HepG2 (cell line): ENCODE data around the gene MCC.

ENCODE experiments used
- BCL6 ChIP-seq: IDR thresholded peaks from 2 replicates; pipeline ENCODE4 v1.6.1; 2016; ENCODE audit warnings: missing genetic modification reagents, missing compliant biosample characterization
- CTCF ChIP-seq: sonication (generic); formaldehyde crosslinking; IDR thresholded peaks from 2 replicates; pipeline ENCODE4 v1.5.0; 2020; ENCODE audit warnings: mild to moderate bottlenecking, missing genetic modification reagents, moderate library complexity
- EZH2 ChIP-seq: conservative IDR thresholded peaks from 2 replicates; pipeline ENCODE4 v1.6.1; 2012; ENCODE audit warnings: mild to moderate bottlenecking, low read depth, low read length, moderate library complexity
- GABPA ChIP-seq, 2 experiments: IDR thresholded peaks; 2 replicates each; pipeline ENCODE4 v1.6.1; 2011 to 2016; ENCODE audit warnings: low read depth in 2 of 2, low read length in 1 of 2, missing biosample characterization in 1 of 2, missing genetic modification characterization in 1 of 2
- SP1 ChIP-seq, 2 experiments: fragments of 450-650 bp in 1 of 2; sonication (generic) in 1 of 2; formaldehyde crosslinking in 1 of 2; IDR thresholded peaks; 2 replicates each; pipeline versions ENCODE4 v1.4.0 to v1.6.1; 2016 to 2020; ENCODE audit warnings: missing genetic modification reagents in 1 of 2
- TCF12 ChIP-seq, 2 experiments: fragments of 450-650 bp in 1 of 2; sonication (generic) in 1 of 2; formaldehyde crosslinking in 1 of 2; IDR thresholded peaks; 2 replicates each; pipeline versions ENCODE4 v1.6.1 to v1.8.0; 2017 to 2022; ENCODE audit warnings: antibody characterized with exemption in 1 of 2, mild to moderate bottlenecking in 1 of 2, missing genetic modification reagents in 1 of 2, moderate library complexity in 1 of 2
- ZNF280D ChIP-seq: sonication (generic); formaldehyde crosslinking; IDR thresholded peaks from 2 replicates; pipeline ENCODE4 v1.5.1; 2020; ENCODE audit warnings: mild to moderate bottlenecking, missing genetic modification reagents
- ZNF317 ChIP-seq: sonication (generic); formaldehyde crosslinking; IDR thresholded peaks from 2 replicates; pipeline ENCODE4 v1.5.0; 2020; ENCODE audit warnings: mild to moderate bottlenecking, missing genetic modification reagents
- ZNF34 ChIP-seq: sonication (generic); formaldehyde crosslinking; IDR thresholded peaks from 2 replicates; pipeline ENCODE4 v1.4.0; 2020; ENCODE audit warnings: mild to moderate bottlenecking, missing genetic modification reagents, borderline replicate concordance

GRCh38 chr5:112978836-112979235 lies 509.4 kb downstream of the MCC start:
- TF ChIP-seq BCL6 (CRISPR knock-in tag) (no peak), ZNF317 (CRISPR knock-in tag) (no peak), SP1 (IDR thresholded peaks at IDR 0.05) (no peak), SP1 (CRISPR knock-in tag; IDR thresholded peaks at IDR 0.05) (no peak), CTCF (CRISPR knock-in tag) (no peak), TCF12 (IDR thresholded peaks at IDR 0.05) (no peak), TCF12 (CRISPR knock-in tag; IDR thresholded peaks at IDR 0.05) (no peak), GABPA (IDR thresholded peaks at IDR 0.05; ENCODE audit: low read depth, low read length) (no peak), GABPA (CRISPR knock-in tag; IDR thresholded peaks at IDR 0.05; ENCODE audit: low read depth) (no peak), EZH2 (no peak), ZNF280D (no peak), ZNF34 (CRISPR knock-in tag) (no peak)
